SU-DHL-6 (cell line): ENCODE data around the gene ZSWIM1.

Experiments used
- H2AFZ ChIP-seq: fragments of 200-600 bp; sonication (generic); 2 replicates; pipeline ENCODE4 v1.6.1; 2014; ENCODE audit warnings: low read depth, mild to moderate bottlenecking, moderate library complexity, mixed read lengths, antibody characterized with exemption, low read length; ENCODE audit not compliant: severe bottlenecking
- H3F3A ChIP-seq: fragments of 200-600 bp; shearing (Covaris generic); 2 replicates; pipeline ENCODE4 v1.6.0; 2016; ENCODE audit warnings: antibody characterized with exemption, mild to moderate bottlenecking; ENCODE audit not compliant: insufficient read depth
- H3K27ac ChIP-seq: fragments of 200-600 bp; sonication (generic); 2 replicates; pipeline ENCODE4 v1.5.1; 2016; ENCODE audit warnings: low read depth, mild to moderate bottlenecking, low read length, moderate library complexity, mixed read lengths
- H3K27me3 ChIP-seq: fragments of 200-600 bp; sonication (generic), shearing (Covaris generic); 2 replicates; pipeline ENCODE4 v1.6.0; 2014; ENCODE audit warnings: mild to moderate bottlenecking, low read length
- H3K36me3 ChIP-seq: fragments of 200-600 bp; sonication (generic); 2 replicates; pipeline ENCODE4 v1.6.1; 2014; ENCODE audit warnings: mild to moderate bottlenecking, low read length, mixed read lengths
- H3K4me2 ChIP-seq: fragments of 300-600, 200-600 bp; shearing (Covaris generic), sonication (generic); 2 replicates; pipeline ENCODE4 v1.6.0; 2014; ENCODE audit warnings: low read length, low read depth, mild to moderate bottlenecking; ENCODE audit not compliant: poor library complexity, severe bottlenecking
- H3K4me3 ChIP-seq: fragments of 200-600 bp; sonication (generic); 2 replicates; pipeline ENCODE4 v1.5.1; 2014; ENCODE audit warnings: antibody characterized with exemption, low read length, mild to moderate bottlenecking, mixed read lengths; ENCODE audit not compliant: insufficient read depth, poor library complexity, severe bottlenecking
- H3K79me2 ChIP-seq: fragments of 200-600 bp; sonication (generic); 2 replicates; pipeline ENCODE4 v1.6.1; 2014; ENCODE audit warnings: mild to moderate bottlenecking, low read length, moderate library complexity; ENCODE audit not compliant: insufficient read depth
- H3K9ac ChIP-seq: fragments of 200-600 bp; sonication (generic); 2 replicates; pipeline ENCODE4 v1.7.0; 2014; ENCODE audit warnings: mild to moderate bottlenecking, low read length
- H3K9me2 ChIP-seq: fragments of 200-600 bp; sonication (generic); replicated peaks from 2 replicates; pipeline ENCODE4 v1.6.1; 2014; ENCODE audit warnings: low read length; ENCODE audit not compliant: insufficient read depth
- H3K9me3 ChIP-seq: fragments of 200-600 bp; sonication (generic); 2 replicates; pipeline ENCODE4 v1.6.1; 2014; ENCODE audit warnings: low read length, mixed read lengths; ENCODE audit not compliant: insufficient read depth
- H4K20me1 ChIP-seq: fragments of 200-600 bp; sonication (generic); 2 replicates; pipeline ENCODE4 v1.6.1; 2014; ENCODE audit warnings: low read depth, mild to moderate bottlenecking, antibody characterized with exemption, low read length, moderate library complexity, mixed read lengths
- EZH2phosphoT487 ChIP-seq: fragments of 200-600 bp; sonication (generic), shearing (Covaris generic); conservative IDR thresholded peaks from 2 replicates; pipeline ENCODE4 v1.6.1; 2018; ENCODE audit warnings: mild to moderate bottlenecking, antibody characterized with exemption, low read length, moderate library complexity, mixed read lengths
- TF ChIP-seq, protein P1 (sequence below): fragments of 200-600 bp; sonication (generic); IDR thresholded peaks from one replicate; pipeline ENCODE4 v1.5.1; 2017; ENCODE audit warnings: antibody characterized with exemption, mild to moderate bottlenecking, low read length, moderate library complexity; ENCODE audit not compliant: insufficient read depth, poor library complexity, severe bottlenecking

The ZSWIM1 gene

GRCh38 chr20:45850238-45850637, 30.8 kb upstream of the ZSWIM1 start:
- Histone ChIP-seq H2AFZ (no peak overlapping the region), H3K4me2 (no peak overlapping the region), H3K9me2 (no peaks in the 10 kb centered on the region), H3F3A (no peaks in the 10 kb centered on the region), H3K9me3 (no peaks in the 10 kb centered on the region), H3K79me2 (peaks cover 4% of the 10 kb centered on the region; the same call in 1 of the 2 replicates), H3K27ac (no peak overlapping the region), H3K9ac (no peak overlapping the region), H3K4me3 (no peak overlapping the region), H3K27me3 (no peaks in the 10 kb centered on the region), H4K20me1 (no peaks in the 10 kb centered on the region), H3K36me3 (no peaks in the 10 kb centered on the region)
- no peak for TF ChIP-seq EZH2phosphoT487
- TF ChIP-seq, protein P1, sequence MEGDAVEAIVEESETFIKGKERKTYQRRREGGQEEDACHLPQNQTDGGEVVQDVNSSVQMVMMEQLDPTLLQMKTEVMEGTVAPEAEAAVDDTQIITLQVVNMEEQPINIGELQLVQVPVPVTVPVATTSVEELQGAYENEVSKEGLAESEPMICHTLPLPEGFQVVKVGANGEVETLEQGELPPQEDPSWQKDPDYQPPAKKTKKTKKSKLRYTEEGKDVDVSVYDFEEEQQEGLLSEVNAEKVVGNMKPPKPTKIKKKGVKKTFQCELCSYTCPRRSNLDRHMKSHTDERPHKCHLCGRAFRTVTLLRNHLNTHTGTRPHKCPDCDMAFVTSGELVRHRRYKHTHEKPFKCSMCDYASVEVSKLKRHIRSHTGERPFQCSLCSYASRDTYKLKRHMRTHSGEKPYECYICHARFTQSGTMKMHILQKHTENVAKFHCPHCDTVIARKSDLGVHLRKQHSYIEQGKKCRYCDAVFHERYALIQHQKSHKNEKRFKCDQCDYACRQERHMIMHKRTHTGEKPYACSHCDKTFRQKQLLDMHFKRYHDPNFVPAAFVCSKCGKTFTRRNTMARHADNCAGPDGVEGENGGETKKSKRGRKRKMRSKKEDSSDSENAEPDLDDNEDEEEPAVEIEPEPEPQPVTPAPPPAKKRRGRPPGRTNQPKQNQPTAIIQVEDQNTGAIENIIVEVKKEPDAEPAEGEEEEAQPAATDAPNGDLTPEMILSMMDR: no peak

- H2AFZ ChIP-seq: no peak overlapping the region
- H3K4me3 ChIP-seq: no peak overlapping the region
- no peaks in the 10 kb centered on the region for H3K9me2 ChIP-seq
- TF ChIP-seq, protein P1: no peak
- no peak for TF ChIP-seq EZH2phosphoT487
- H3F3A ChIP-seq: no peaks in the 10 kb centered on the region
- no peaks in the 10 kb centered on the region for H3K9me3 ChIP-seq
- H3K9ac ChIP-seq: no peak overlapping the region
- H3K79me2 ChIP-seq: peaks cover 7% of the 10 kb centered on the region
- no peaks in the 10 kb centered on the region for H3K36me3 ChIP-seq
- H3K27ac ChIP-seq: no peak overlapping the region
- no peak overlapping the region for H3K4me2 ChIP-seq
- H4K20me1 ChIP-seq: no peaks in the 10 kb centered on the region
- H3K27me3 ChIP-seq: no peaks in the 10 kb centered on the region
Measured at GRCh38 chr20:45850926-45851325, 30.1 kb upstream of the ZSWIM1 start.

GRCh38 chr20:45851501-45851900, 29.5 kb upstream of the ZSWIM1 start:
- H3K27me3 ChIP-seq: no peaks in the 10 kb centered on the region
- no peak overlapping the region for H3K4me3 ChIP-seq
- no peaks in the 10 kb centered on the region for H3K36me3 ChIP-seq
- TF ChIP-seq, protein P1: no peak
- no peak for TF ChIP-seq EZH2phosphoT487
- H3K9me3 ChIP-seq: no peaks in the 10 kb centered on the region
- no peak overlapping the region for H2AFZ ChIP-seq
- H3K4me2 ChIP-seq: no peak overlapping the region
- no peak overlapping the region for H3K9ac ChIP-seq
- no peaks in the 10 kb centered on the region for H3K9me2 ChIP-seq
- H3K79me2 ChIP-seq: peaks cover 13% of the 10 kb centered on the region
- H3K27ac ChIP-seq: no peak overlapping the region
- no peaks in the 10 kb centered on the region for H4K20me1 ChIP-seq
- no peaks in the 10 kb centered on the region for H3F3A ChIP-seq

DNA sequence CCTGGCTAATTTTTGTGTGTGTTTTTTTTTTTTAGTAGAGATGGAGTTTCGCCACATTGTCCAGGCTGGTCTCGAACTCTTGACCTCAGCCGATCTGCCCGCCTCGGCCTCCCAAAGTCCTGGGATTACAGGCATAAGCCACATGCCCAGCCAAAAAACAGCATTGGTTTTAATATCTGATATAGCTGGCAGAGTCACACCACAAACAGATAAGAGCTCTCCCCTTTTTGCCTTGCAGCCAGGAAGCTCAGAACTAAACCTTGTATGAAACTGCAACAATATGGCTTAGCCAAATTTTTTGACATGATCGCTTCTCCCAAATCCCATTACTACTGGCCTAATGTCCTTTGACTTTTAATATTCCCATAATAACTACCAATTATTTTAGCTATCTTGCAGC, 28.7 kb upstream of the ZSWIM1 start:
- Histone ChIP-seq H3K9me2 (no peaks in the 10 kb centered on the region), H2AFZ (no peak overlapping the region), H3K4me2 (no peak overlapping the region), H3K36me3 (no peaks in the 10 kb centered on the region), H3K27ac (no peak overlapping the region), H3K4me3 (no peak overlapping the region), H3K27me3 (no peaks in the 10 kb centered on the region), H3F3A (no peaks in the 10 kb centered on the region), H3K79me2 (peaks cover 19% of the 10 kb centered on the region), H4K20me1 (no peaks in the 10 kb centered on the region), H3K9ac (no peak overlapping the region), H3K9me3 (no peaks in the 10 kb centered on the region)
- TF ChIP-seq, protein P1: no peak
- TF ChIP-seq EZH2phosphoT487: no peak
